Hepatic stellate cell (primary cell): Measurements from ENCODE around the gene DUSP14.

ENCODE experiments used
- DNase-seq: peaks from one replicate; pipeline ENCODE4 v3.0.0; 2011; ENCODE audit warnings: low spot score

DUSP14 gene

DNA sequence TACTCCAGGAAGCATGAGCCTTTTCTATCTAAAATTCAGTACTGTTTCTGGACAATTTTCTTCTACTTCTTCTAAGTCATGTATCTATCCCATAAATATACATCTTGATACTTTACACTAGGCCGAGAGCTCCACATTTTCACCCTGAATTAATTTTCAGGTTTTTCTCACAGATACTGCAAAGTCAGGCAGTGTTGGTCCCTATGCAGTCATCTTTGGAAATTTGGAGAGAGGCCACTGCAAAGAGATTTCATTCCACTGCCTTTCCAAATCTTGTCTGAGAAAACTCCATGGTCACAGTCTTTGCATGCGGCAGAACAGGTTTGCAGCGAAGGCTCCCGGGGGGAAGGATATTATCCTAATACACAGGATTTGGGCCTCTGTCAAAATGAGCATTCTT lies 28.2 kb downstream of the DUSP14 start:
- DNase-seq, result no peak

GRCh38 chr17:37518826-37519225 lies 29.1 kb downstream of the DUSP14 start:
- no peak for DNase-seq

- DNase-seq, result peak; percentile 12
These were observed 29.7 kb downstream of the DUSP14 start for GRCh38 chr17:37519251-37519985.

GRCh38 chr17:37520174-37520573 lies 30.5 kb downstream of the DUSP14 start:
- no peak for DNase-seq

- DNase-seq, result no peak
These were observed 32.1 kb downstream of the DUSP14 start for GRCh38 chr17:37521821-37522220.

DNA sequence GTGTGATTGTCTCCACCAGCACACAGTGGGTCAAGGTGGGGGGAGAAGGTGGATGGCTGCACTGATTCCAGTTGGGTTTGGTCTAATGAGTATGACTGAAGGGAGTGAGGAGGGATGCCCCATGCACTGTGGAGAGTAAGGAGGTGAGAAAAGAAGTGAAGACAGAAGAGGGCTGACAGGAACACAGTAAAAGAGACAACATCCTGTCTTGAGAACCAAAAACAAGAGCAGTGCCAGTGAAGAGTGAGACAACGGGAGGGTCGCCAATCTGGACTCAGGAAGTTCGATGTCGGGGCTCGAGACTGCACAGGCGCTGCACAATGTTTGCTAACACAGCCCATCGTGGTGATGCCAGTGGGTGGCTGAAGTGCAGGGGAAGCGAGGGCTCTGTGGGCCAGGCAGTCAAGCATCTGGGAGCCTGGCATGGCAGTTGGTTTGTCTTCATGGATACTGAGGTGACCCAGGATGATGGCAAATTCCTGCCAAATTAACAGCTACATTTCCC lies 34.1 kb downstream of the DUSP14 start:
- DNase-seq, result no peak

DNA sequence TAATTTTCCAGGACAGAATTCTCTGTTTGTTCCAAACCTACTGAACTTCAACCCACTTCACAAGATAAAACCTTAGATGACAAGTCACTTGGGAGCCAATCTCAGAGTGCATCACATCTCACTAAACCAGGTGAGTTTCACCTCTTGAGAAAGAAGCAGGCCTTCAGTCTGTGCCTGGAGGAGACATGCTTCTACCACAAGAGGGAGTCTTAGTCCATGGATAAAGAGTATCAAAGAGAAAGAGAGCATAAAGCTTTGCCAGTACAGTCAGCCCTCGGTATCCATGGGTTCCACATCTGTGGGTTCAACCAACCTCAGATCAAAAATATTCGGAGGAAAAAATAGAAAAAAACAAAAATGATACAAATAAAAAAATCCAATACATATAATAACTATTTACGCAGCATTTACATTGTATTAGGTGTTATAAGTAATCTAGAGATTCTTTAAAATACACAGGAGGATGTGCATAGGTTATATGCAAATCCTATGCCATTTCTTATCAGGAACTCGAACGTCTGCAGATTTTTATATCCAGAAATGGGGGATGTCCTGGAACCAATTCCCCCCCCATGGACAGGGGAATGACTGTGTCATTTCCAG lies 37.7 kb downstream of the DUSP14 start:
- DNase-seq, result peak; percentile 41

- DNase-seq, result no peak
These were observed 40.7 kb downstream of the DUSP14 start for GRCh38 chr17:37530420-37530819.

DNA sequence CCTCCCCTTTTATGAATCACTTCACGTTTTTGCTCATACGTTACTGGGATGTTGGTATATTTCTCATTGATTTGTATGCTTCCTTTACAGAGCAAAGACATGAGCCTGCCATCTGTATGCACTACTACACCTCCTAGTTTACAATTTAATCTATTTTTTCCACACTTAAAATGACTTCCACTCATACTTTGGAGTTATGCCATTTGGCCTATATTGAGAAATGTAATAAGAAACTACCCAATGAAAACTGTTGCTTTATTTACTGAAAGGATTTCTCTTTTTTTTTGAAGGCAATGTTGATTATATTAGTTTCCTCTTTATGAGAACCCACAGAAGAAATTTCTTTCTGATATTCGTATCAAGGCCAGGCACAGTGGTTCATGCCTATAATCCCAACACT lies 43.1 kb downstream of the DUSP14 start:
- DNase-seq, result no peak

DNA sequence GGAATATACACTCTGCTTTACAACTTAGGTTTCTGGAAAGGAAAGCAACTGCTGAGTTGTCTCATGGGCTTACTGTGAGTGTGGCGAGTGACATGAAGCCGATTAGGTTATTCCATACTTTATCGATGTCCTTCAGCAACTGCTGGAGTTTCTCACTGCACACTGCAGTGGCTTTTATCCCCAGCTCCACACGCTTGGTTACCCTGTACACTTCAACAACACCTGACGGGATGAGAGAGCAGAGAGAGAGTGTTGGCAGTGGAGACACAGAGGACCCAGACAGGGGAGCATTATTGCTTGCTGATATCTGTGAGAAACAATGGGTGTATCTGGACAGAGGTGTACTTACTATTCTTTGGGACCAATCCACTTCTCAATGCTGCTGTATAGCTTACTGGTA lies 46.2 kb downstream of the DUSP14 start:
- DNase-seq, result no peak

GRCh38 chr17:37538981-37539659 lies 49.4 kb downstream of the DUSP14 start:
- DNase-seq, result no peak

DNA sequence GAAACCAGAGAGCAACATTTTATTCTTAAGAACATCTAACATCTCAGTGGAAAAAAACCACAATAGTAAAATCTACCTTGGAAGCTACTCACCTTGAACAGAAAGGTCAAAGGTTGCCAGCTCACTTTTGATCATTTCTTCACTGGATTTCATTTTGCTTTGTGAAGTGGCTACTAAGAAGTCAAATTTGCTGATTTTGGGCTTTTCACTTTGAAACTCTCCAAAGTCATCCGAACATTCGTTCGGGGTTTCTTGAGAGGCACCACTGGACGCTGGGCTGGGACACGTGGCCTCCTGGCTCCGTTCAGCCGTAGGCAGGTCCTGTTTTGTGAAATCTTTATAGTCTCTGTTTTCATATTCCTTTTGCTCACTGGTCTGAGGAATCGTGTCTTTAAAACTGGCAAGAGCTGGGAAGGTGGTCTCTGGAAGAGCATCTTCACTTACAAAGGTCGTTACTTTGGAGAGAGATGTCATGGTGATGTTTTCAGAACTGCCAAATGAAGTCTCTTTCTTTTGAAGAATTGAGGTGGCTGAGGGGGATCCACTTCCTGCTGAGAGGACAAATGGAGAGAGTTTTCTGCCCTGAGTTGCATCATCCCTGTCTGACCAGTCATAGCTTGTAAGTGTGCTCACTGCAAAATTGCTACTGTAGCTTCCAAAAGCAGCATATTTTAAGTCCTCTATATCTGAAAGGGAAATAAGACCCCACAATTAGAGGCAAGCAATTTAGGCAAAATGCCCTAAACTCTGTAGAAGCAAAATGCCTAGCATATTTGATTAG lies 52.4 kb downstream of the DUSP14 start:
- peak; percentile 29 for DNase-seq

- no peak for DNase-seq
These were observed 54.0 kb downstream of the DUSP14 start for GRCh38 chr17:37543637-37544052.

GRCh38 chr17:37545486-37545885 lies 55.8 kb downstream of the DUSP14 start:
- DNase-seq, result no peak

GRCh38 chr17:37546302-37546701 lies 56.6 kb downstream of the DUSP14 start:
- no peak for DNase-seq

- no peak for DNase-seq
These were observed 58.3 kb downstream of the DUSP14 start for GRCh38 chr17:37547986-37548385.

GRCh38 chr17:37551788-37552187 lies 62.1 kb downstream of the DUSP14 start:
- no peak for DNase-seq

DNA sequence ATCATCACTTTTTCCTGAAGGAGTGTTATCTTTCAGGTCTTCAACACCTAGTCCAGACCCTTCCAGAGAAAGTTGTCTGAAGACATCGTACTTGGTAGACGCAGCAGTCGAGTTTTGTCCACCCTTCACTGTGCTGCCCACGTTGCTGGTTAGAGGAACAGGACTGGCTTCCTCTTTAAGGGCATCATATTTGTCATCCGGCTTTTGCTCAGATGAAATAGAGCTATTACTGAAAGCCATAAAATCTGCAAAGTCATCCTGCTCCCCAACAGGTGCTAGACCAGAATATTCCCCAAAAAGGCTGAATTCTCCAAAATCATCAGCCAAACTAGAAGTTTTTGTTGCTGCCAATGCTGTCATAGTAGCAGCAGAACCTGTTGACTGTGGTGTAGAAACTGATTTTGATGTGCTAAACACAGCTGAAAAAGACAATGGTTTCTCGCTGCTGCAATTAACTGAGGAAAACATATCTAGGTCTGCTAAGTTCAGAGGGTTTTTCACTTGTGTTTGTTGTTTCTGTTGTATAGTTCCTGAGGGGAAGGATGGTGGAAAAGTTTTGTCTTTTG lies 63.8 kb downstream of the DUSP14 start:
- DNase-seq, result no peak

- DNase-seq, result no peak
These were observed 65.7 kb downstream of the DUSP14 start for GRCh38 chr17:37555386-37555785.

DNA sequence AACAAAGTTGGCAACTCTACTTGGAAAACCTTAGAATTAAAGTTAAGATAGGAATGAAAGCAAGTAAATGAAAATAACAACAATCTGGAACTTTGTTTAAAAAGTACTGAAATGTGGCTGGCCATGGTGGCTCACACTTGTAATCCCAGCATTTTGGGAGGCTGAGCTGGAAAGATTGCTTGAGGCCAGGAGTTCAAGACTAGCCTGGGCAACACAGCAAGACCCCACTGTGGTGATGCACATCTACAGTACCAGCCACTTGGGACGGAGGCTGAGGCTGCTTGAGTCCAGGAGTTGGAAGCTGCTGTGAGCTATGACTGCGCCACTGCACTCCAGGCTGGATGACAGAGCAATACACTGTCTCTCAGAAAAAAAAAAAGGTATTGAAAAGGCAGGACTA lies 67.8 kb downstream of the DUSP14 start:
- no peak for DNase-seq

- no peak for DNase-seq
These were observed 68.6 kb downstream of the DUSP14 start for GRCh38 chr17:37558299-37558698.
